ENCODE data around the gene ADISSP.

Gene ADISSP

DNA sequence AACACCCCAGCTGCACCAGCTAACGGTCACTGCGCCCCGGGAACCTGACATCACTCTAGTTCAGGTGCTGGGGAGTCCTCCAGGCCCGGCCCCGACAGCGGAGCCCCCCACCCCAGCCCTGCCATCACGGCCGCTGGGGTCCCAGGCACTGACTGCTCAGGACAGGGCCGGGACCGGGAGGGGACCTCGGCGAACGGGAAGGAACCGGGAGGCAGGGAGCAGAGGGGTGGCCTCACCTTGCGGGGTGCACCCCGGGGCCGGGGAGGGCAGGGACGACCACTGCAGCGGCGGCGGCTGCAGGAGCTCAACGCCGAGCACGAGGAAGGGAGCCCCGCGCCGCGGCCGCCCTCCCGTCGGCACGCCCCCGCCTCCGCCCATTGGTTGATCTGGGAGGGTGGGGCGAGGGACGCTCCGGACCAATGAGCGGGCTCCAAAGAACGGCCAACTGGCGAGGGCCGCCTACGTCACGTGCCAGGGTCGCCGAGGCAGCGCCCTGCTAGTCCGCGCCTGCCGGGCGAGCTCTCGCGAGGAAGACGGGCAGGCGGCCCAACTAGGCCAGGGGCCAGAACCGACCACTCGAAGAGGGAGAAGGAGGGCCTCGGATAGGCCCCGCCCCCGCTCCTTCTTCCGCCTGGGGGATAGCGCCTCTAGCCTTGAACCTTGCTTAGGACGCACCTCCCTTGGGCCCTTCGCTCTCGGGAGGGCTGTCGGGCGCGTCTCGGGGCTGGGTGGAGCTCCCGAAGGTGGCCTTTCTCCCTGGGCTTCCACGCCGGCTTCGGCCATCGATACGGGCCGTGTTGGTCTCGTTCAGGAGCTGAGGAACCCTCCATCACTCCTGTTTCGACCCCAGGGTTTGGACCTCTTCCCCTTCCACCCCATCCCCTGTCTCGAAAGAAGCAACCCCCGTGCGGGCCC, at the start of gene ADISSP:
TSS of gene ADISSP (minus strand) at position 327 of the 915 bp plus-strand sequence. CDS start 7,653 bp downstream, outside the sequence.
- in situ Hi-C loops (cut with MboI; ENCODE audit: low sequenced_read_pairs, unreplicated experiment) = no loop called here
- peak; percentile 100 for DNase-seq (ENCODE audit: low spot score)
- TF ChIP-seq, protein P1, sequence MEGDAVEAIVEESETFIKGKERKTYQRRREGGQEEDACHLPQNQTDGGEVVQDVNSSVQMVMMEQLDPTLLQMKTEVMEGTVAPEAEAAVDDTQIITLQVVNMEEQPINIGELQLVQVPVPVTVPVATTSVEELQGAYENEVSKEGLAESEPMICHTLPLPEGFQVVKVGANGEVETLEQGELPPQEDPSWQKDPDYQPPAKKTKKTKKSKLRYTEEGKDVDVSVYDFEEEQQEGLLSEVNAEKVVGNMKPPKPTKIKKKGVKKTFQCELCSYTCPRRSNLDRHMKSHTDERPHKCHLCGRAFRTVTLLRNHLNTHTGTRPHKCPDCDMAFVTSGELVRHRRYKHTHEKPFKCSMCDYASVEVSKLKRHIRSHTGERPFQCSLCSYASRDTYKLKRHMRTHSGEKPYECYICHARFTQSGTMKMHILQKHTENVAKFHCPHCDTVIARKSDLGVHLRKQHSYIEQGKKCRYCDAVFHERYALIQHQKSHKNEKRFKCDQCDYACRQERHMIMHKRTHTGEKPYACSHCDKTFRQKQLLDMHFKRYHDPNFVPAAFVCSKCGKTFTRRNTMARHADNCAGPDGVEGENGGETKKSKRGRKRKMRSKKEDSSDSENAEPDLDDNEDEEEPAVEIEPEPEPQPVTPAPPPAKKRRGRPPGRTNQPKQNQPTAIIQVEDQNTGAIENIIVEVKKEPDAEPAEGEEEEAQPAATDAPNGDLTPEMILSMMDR (IDR thresholded peaks at IDR 0.05; ENCODE audit: borderline replicate concordance, control extremely low read depth, extremely low read depth, insufficient read depth, missing control alignments) = no peak

DNA sequence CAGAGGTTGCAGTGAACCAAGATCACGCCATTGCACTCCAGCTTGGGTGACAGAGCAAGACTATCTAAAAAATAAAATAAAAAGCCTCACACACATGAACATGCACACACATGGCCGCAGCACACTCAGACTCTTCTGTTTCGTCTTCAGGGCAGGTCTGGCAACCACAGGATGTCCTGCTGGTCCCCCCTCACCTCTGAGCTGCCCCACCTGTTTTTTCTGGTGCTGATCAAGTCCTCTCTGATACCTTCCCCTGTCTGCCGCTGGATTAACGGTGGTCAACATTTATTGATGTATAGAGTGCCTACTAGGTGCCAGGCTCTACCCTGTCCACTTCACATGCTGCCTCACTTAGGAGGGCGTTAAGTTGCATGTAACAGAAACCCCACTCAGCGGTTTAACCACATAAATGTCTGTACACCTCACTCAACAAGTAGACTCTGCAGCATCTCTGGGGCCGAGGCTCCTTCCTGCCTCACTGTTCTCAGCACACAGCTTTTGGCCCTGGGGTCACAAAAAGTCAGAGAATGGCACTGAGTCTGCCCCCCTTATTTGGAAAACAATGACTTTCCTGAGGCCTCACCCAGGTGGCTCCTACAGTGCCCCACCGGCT, 48.3 kb upstream of the ADISSP start:
- no peak for DNase-seq (ENCODE audit: low spot score)
- TF ChIP-seq, protein P1 (IDR thresholded peaks at IDR 0.05; ENCODE audit: borderline replicate concordance, control extremely low read depth, extremely low read depth, insufficient read depth, missing control alignments) = no peak
- in situ Hi-C loops (cut with MboI; ENCODE audit: low sequenced_read_pairs, unreplicated experiment) = no loop called here

DNA sequence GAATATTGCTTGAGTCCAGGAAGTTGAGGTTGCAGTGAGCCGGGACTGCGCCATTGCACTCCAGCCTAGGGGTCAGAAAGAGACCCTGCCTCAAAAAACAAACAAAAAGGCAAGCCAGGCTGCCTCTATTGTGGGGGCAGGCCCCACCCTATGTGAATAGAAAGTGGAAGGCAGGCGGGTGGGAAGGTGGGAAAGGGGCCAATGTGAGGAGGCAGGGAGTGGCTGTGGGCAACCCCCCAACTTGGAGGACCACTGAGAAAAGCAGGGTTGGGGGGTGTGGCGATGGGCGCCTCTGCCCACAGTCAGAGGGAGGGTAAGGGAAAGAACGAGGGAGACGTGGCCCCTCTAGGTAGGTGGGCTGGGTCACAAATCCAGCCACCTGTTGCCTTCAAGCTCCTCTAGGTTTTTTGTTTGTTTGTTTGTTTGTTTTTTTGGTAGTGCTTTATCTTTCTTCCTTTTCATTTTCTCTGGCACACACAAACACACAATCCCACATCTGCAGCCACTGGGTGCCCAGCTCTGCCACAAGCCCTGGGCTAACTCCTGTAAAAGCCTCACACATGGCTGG, 47.5 kb upstream of the ADISSP start:
- in situ Hi-C loops (cut with MboI; ENCODE audit: low sequenced_read_pairs, unreplicated experiment) = no loop called here
- TF ChIP-seq, protein P1 (IDR thresholded peaks at IDR 0.05; ENCODE audit: borderline replicate concordance, control extremely low read depth, extremely low read depth, insufficient read depth, missing control alignments) = no peak

DNA sequence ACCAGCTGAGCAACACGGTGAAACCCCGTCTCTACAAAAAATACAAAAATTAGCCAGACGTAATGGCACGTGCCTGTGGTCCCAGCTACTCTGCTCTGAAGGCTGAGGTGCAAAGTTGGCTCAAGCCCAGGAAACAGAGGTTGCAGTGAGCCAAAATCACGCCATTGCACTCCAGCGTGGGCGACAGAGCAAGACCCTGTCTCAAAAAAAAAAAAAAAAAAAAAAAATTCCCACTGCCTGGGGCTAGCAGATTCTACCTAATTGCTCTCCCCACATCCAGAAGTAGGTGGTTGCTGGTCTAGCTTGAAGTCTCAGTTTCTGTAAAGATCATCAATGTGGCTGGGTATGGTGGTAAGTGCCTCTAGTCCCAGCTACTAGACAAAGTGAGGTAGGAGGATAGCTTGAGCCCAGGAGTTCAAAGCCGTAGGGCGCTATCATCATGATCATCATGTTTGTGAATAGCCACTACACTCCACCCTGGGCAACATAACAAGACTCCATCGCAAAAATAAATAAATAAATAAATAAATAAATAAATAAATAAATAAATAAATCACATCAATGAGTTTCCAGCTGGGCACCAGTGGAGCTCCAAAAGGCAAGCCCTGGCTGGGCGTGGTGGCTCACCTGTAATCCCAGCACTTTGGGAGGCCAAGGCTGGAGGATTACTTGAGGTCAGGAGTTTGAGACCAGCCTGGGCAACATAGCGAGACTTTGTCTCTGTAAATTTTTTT, 46.5 kb upstream of the ADISSP start:
- no peak for DNase-seq (ENCODE audit: low spot score)
- in situ Hi-C loops (cut with MboI; ENCODE audit: low sequenced_read_pairs, unreplicated experiment) = no loop called here
- TF ChIP-seq, protein P1 (IDR thresholded peaks at IDR 0.05; ENCODE audit: borderline replicate concordance, control extremely low read depth, extremely low read depth, insufficient read depth, missing control alignments) = no peak

More for the DNA sequence above, 47.5 kb upstream of the ADISSP start:
- DNase-seq (ENCODE audit: low spot score) = no peak

DNA sequence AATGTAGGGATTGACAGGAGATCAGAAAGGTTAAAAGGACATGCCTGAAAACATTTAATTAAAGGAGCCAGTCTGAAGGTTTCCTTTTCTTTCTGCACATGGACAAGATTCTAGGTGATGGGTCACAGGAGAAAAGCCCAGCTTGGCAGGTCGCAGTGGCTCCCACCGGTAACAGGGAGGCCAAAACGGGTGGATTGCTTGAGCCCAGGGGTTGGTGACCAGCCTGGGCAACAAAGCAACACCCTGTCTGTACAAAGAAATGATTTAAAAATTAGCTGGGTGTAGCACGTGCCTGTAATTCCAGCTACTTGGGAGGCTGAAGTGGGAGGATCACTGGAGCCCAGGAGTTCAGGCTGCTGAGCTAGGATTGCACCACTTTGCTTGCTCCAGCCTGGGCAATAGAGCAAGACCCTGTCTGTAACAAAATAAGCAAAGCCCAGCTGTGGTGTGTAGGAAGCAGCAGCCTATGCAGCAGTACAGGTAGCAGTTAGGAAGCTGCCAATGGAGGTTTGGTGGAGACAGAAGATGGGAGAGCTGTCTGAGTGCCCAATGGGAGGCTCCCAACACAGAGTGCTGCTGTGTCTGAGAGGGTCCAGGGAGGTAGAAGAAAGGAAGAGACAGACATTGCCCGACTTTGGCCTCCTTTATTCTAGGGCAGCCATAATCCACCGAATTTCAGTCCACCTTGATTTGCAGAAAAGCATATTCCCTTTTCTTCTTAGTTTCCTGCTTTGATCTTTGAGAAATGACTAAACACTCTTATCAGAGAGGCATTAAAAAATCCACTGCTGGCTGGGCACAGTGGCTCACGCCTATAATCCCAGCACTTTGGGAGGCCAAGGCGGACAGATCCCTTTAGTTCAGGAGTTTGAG, 45.7 kb upstream of the ADISSP start:
- in situ Hi-C loops (cut with MboI; ENCODE audit: low sequenced_read_pairs, unreplicated experiment) = no loop called here
- TF ChIP-seq, protein P1 (IDR thresholded peaks at IDR 0.05; ENCODE audit: borderline replicate concordance, control extremely low read depth, extremely low read depth, insufficient read depth, missing control alignments) = no peak
- DNase-seq (ENCODE audit: low spot score) = no peak
